GM20000 (cell line): ENCODE results near the gene FLVCR1.
"Not testable (repeated sequence)": the region's sequence is repeated elsewhere in the genome, so short reads cannot be mapped to it uniquely, and the experiment has no call there.

ENCODE experiments used
- DNase-seq: peaks from one replicate; pipeline ENCODE4 v3.0.0; 2012; ENCODE audit warnings: low spot score
- CTCF ChIP-seq: IDR thresholded peaks from 2 replicates; pipeline ENCODE4 v1.5.1; 2012; ENCODE audit warnings: mild to moderate bottlenecking, control low read depth; ENCODE audit errors: extremely low read depth, missing control alignments

FLVCR1 gene

DNA sequence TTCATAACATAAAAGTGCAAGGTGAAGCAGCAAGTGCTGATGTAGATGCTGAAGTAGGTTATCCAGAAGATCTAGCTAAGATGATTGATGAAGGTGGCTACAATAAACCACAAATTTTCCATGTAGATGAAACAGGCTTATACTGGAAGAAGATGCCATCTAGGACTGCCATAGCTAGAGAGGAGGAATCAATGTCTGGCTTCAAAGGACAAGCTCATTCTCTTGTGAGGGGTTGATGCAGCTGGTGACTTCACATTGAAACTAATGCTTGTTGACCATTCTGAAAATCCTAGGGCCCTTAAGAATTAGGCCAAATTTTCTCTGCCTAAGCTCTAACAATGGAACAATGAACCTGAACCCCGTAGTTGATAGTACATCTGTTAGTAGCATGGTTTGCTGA lies 34.0 kb downstream of the FLVCR1 start:
- DNase-seq: no peak
- TF ChIP-seq CTCF: no peak

DNA sequence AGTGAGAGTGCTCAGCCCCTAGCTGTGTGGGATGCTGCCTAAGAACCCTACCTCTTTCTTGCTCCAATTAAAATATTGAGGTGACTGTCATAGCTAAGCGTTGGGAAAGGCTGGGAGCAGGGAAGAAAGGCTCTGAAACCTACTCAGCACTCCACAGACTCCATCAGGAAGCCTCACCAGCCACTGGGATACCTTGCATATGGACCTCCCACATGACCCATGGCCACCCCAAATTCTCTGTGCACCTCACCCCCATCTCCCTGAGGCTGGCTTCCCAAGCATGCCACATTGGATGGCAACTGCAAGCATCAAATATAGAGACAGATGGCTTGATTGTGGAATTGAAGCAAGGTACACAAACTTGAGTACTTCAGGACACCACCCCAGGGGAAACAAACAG lies 41.8 kb downstream of the FLVCR1 start:
- TF ChIP-seq CTCF: no peak
- no peak for DNase-seq

DNA sequence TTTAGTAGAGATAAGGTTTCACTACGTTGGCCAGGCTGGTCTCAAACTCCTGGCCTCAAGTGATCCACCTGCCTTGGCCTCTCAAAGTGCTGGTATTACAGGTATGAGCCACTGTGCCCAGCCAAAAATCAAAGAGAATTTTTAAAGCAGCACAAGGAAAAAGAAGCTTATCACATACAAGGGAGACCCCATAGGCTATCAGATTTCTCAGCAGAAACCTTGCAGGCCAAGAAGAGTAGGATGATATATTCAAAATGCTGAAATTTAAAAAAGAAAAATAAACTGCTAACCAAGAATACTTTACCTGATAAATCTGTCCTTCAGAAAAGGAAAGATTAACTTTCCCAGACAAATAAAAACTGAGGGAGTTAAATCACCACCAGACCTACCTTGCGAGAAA lies 43.2 kb downstream of the FLVCR1 start:
- TF ChIP-seq CTCF: no peak
- DNase-seq: no peak

DNA sequence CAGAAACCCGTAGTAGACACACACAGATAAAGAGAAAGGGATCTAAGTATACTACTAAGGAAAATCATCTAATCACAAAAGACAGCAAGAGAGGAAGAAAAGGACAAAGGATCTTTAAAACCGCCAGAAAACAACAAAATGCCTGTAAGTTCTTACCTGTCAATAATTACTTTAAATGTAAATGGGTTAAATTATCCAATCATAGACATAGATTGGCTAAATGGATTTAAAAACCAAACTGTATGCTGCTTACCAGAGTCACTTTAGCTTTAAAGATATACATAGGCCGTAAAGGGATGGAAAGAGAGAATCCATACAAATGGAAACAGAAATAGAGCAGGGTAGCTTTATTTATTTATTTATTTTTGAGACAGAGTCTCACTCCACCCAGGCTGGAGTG lies 44.0 kb downstream of the FLVCR1 start:
- no peak for DNase-seq
- no peak for TF ChIP-seq CTCF

DNA sequence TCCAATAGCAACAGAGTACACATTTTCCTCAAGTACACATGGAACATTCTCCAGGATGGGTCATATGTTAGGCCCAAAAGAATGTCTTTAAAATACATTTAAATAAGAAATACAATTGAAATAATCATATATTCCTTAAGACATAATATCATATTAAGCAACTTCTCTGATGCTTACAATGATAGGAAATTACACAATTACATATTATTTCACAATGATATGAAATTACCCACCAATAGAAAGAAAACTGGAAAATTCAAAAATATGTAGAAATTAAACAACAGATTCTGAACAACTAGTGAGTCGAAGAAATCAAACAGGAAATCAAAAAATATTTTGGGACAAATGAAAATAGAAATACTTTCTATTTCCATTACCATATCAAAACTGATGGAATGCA lies 45.6 kb downstream of the FLVCR1 start:
- no peak for DNase-seq
- no peak for TF ChIP-seq CTCF

GRCh38 chr1:212908071-212908470 lies 50.0 kb downstream of the FLVCR1 start:
- not testable (repeated sequence) for DNase-seq

GRCh38 chr1:212908971-212909370 lies 50.9 kb downstream of the FLVCR1 start:
- no peak for TF ChIP-seq CTCF
- DNase-seq: no peak

GRCh38 chr1:212909652-212910063 lies 51.6 kb downstream of the FLVCR1 start:
- no peak for TF ChIP-seq CTCF

DNA sequence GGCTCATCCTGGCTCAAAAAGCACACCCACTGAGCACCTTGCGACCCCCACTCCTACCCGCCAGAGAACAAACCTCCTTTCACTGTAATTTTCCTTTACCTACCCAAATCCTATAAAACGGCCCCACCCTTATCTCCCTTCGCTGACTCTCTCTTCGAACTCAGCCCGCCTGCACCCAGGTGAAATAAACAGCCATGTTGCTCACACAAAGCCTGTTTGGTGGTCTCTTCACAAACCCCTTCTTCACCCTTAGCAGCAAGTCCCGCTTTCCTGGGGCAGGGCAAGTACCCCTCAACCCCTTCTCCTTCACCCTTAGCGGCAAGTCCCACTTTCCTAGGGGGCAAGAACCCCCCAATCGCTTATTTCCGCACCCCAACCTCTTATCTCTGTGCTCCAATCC lies 52.1 kb downstream of the FLVCR1 start:
- not testable (repeated sequence) for DNase-seq

More at GRCh38 chr1:212909652-212910063, 51.6 kb downstream of the FLVCR1 start:
- no peak for DNase-seq

DNA sequence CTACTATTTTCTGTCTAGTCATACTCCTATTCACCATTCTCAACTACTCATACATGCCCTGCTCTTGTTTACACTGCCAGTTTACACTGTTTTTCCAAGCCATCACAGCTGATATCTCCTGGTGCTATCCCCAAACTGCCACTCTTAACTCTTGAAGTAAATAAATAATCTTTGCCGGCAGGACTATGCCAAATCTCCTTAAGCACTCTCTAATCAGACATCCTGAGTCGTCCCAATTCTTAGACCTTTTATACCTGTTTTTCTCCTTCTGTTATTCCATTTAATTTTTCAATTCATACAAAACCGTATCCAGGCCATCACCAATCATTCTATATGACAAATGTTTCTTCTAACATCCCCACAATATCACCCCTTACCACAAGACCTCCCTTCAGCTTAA lies 55.6 kb downstream of the FLVCR1 start:
- not testable (repeated sequence) for DNase-seq

- not testable (repeated sequence) for DNase-seq
These were observed 56.0 kb downstream of the FLVCR1 start for GRCh38 chr1:212914110-212914509.
